ENCODE data around the gene TP53TG3F. TPM values are rescaled to one million over a fixed set of nuclear protein-coding genes. Genes with fewer than 3 reads are reported as not detected.
"Not testable (repeated sequence)": the region's sequence is repeated elsewhere in the genome, so short reads cannot be mapped to it uniquely, and the experiment has no call there.

TP53TG3F gene
- total RNA-seq (2022) = not detected in 2 replicates
- not detected for Bru-seq, nascent RNA
- not detected for BruChase-seq, experiment 1, labeled RNA remaining after a 6-hour chase
- BruChase-seq, experiment 2, labeled RNA remaining after a 2-hour chase = not detected
- long read RNA-seq = 0 reads

DNA sequence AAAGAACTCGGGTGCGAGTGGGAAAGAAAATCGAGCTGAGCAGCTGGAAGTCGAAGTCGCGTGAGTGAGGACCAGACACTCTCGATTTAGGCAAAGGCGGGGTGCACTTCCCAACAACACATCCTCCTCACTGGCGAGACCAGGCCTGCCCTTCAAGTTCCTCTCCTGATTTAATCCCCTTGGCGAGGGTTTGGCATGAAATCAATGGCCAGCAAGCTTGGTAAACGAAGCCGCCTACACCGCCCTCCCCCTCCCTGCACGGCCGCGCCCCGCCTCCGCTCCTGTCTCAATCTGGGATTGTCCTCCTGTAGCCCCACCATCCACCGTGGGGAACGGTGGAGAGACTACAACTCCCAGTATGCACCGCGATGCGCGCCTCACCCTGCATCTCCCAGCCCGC lies at the start of gene TP53TG3F:
Gene TP53TG3F (plus strand): TSS at position 301 of the 400 bp plus-strand sequence. CDS start 68 bp downstream, at position 369.
- H3K27me3 Mint-ChIP-seq (ENCODE audit: unreplicated experiment); CTCF ChIA-PET; intact Hi-C loops (cut with micrococcal nuclease; ENCODE audit: unreplicated experiment); H3K4me1 Mint-ChIP-seq (ENCODE audit: low read depth, unreplicated experiment); DNase-seq; H3K4me3 Mint-ChIP-seq (ENCODE audit: low read depth, unreplicated experiment); BruUV-seq (replicated peaks); H3K27ac Mint-ChIP-seq (ENCODE audit: unreplicated experiment); H3K9me3 Mint-ChIP-seq (ENCODE audit: low read depth, unreplicated experiment); H3K36me3 Mint-ChIP-seq (ENCODE audit: insufficient read depth, unreplicated experiment): not testable (repeated sequence)

DNA sequence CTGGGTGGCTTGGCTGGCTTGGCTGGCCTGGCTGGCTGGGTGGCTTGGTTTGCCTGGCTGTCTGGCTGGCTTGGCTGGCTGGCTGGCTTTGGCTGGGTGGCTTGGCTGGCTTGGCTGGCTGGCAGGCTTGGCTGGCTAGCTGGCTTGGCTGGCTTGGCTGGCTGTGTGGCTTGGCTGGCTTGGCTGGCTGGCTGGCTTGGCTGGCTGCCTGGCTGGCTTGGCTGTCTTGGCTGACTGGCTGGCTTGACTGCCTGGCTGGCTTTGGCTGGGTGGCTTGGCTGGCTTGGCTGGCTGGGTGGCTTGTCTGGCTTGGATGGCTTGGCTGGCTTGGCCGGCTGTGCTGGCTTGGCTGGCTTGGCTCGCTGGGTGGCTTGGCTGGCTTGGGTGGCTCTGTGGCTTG lies 32.2 kb downstream of the TP53TG3F start:
- intact Hi-C loops (cut with micrococcal nuclease; ENCODE audit: unreplicated experiment); H3K4me1 Mint-ChIP-seq (ENCODE audit: low read depth, unreplicated experiment); H3K27me3 Mint-ChIP-seq (ENCODE audit: unreplicated experiment); DNase-seq; H3K36me3 Mint-ChIP-seq (ENCODE audit: insufficient read depth, unreplicated experiment); BruUV-seq (replicated peaks); H3K9me3 Mint-ChIP-seq (ENCODE audit: low read depth, unreplicated experiment); H3K4me3 Mint-ChIP-seq (ENCODE audit: low read depth, unreplicated experiment); H3K27ac Mint-ChIP-seq (ENCODE audit: unreplicated experiment): not testable (repeated sequence)
- CTCF ChIA-PET = interaction anchor here (0.7 kb wide), 1 partner anchor 1610 kb away, joined by 3 read pairs; no protein-coding TSS in a partner anchor

GRCh38 chr16:33507231-33507630 lies 47.8 kb downstream of the TP53TG3F start:
- H3K27me3 Mint-ChIP-seq (ENCODE audit: unreplicated experiment); DNase-seq; H3K36me3 Mint-ChIP-seq (ENCODE audit: insufficient read depth, unreplicated experiment); BruUV-seq (replicated peaks); H3K27ac Mint-ChIP-seq (ENCODE audit: unreplicated experiment); CTCF ChIA-PET; intact Hi-C loops (cut with micrococcal nuclease; ENCODE audit: unreplicated experiment); H3K4me3 Mint-ChIP-seq (ENCODE audit: low read depth, unreplicated experiment); H3K4me1 Mint-ChIP-seq (ENCODE audit: low read depth, unreplicated experiment); H3K9me3 Mint-ChIP-seq (ENCODE audit: low read depth, unreplicated experiment): not testable (repeated sequence)

- DNase-seq; H3K36me3 Mint-ChIP-seq (ENCODE audit: insufficient read depth, unreplicated experiment); BruUV-seq (replicated peaks); CTCF ChIA-PET; H3K4me1 Mint-ChIP-seq (ENCODE audit: low read depth, unreplicated experiment); intact Hi-C loops (cut with micrococcal nuclease; ENCODE audit: unreplicated experiment); H3K4me3 Mint-ChIP-seq (ENCODE audit: low read depth, unreplicated experiment); H3K9me3 Mint-ChIP-seq (ENCODE audit: low read depth, unreplicated experiment); H3K27ac Mint-ChIP-seq (ENCODE audit: unreplicated experiment); H3K27me3 Mint-ChIP-seq (ENCODE audit: unreplicated experiment): not testable (repeated sequence)
These were observed 49.7 kb downstream of the TP53TG3F start for GRCh38 chr16:33509070-33509469.

GRCh38 chr16:33509906-33510305 lies 50.5 kb downstream of the TP53TG3F start:
- BruUV-seq (replicated peaks); H3K9me3 Mint-ChIP-seq (ENCODE audit: low read depth, unreplicated experiment); H3K4me3 Mint-ChIP-seq (ENCODE audit: low read depth, unreplicated experiment); H3K27ac Mint-ChIP-seq (ENCODE audit: unreplicated experiment); H3K4me1 Mint-ChIP-seq (ENCODE audit: low read depth, unreplicated experiment); intact Hi-C loops (cut with micrococcal nuclease; ENCODE audit: unreplicated experiment); H3K36me3 Mint-ChIP-seq (ENCODE audit: insufficient read depth, unreplicated experiment); CTCF ChIA-PET; DNase-seq; H3K27me3 Mint-ChIP-seq (ENCODE audit: unreplicated experiment): not testable (repeated sequence)

Other genes with a start within 250 kb of the TP53TG3F start
- gene TP53TG3E, start 155.3 kb upstream of the TP53TG3F start, total RNA-seq (2022) = not detected in 2 replicates
- not detected in 2 replicates for gene TP53TG3B, start 98.8 kb upstream of the TP53TG3F start, total RNA-seq (2022)